Aortic smooth muscle cell (primary cell): ENCODE data around the gene ZNF536. TPM values are rescaled to one million over a fixed set of nuclear protein-coding genes. Genes with fewer than 3 reads are reported as not detected.

ENCODE experiments used
- total RNA-seq: library from RNA; depleted of rRNA; stranded (reverse); fragments of >200 nt; gene quantifications from 2 replicates; pipeline ENCODE4 v1.2.3, GENCODE V29; 2014

The ZNF536 gene
- not detected in 2 replicates for total RNA-seq

GRCh38 chr19:30371960-30372824, at the start of gene ZNF536:
ZNF536 (plus strand) TSS chr19:30372384; CDS start chr19:30443563, 71,179 bp downstream.

